ENCODE results near the gene GLA.

The GLA gene

DNA sequence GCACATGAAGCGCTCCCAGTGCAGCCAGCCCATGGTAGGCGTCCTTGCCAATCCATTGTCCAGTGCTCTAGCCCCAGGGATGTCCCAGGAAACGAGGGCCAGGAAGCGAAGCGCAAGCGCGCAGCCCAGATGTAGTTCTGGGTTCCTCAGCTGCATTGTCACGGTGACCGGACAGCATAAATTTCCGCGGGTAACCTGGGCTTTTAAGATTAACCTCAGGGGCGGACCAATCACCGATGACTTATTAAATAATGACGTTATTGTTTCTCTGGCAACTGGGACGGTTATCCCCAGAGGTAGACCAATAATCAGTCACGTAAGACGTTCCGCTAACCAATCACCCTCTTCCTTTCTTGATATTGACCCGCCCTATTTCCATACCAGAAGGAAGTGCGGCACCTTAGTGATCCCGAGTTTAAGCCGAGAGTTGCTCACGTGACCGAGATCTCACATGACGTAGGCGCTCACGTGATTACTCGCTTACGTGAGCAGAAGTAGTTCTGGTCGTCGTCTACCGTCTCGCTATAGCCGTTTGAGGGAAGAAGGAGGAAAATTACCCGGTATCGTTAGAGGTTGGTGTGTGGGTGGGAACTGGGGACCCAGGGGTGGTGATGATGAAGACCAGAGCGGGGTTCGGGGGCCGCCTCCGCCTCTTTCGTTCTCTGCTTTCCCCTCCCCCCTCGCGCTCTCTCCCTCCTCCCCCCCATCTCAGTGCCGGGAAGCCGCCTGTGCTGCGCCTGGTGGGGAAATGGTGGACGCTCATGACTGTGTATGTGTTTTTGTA lies at the start of gene GLA, which contains the start of gene HNRNPH2:
Gene GLA, minus strand, starts transcription at position 178 of the 784 bp plus-strand sequence. Its CDS starts 22 bp downstream, at position 156.
Gene HNRNPH2, plus strand, starts transcription at position 475 of the 784 bp plus-strand sequence. CDS start 3,767 bp downstream, outside the sequence.
- peak; percentile 97 for DNase-seq (ENCODE audit: low read depth)
- TF ChIP-seq, protein P1, sequence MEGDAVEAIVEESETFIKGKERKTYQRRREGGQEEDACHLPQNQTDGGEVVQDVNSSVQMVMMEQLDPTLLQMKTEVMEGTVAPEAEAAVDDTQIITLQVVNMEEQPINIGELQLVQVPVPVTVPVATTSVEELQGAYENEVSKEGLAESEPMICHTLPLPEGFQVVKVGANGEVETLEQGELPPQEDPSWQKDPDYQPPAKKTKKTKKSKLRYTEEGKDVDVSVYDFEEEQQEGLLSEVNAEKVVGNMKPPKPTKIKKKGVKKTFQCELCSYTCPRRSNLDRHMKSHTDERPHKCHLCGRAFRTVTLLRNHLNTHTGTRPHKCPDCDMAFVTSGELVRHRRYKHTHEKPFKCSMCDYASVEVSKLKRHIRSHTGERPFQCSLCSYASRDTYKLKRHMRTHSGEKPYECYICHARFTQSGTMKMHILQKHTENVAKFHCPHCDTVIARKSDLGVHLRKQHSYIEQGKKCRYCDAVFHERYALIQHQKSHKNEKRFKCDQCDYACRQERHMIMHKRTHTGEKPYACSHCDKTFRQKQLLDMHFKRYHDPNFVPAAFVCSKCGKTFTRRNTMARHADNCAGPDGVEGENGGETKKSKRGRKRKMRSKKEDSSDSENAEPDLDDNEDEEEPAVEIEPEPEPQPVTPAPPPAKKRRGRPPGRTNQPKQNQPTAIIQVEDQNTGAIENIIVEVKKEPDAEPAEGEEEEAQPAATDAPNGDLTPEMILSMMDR (IDR thresholded peaks at IDR 0.05; ENCODE audit: low read depth, low read length): no peak
- TF ChIP-seq MYC (IDR thresholded peaks at IDR 0.05; ENCODE audit: low read depth, low read length) (0 out of 2 replicates have a peak, but pooled peaks have one; percentile 10), POLR2A (IDR thresholded peaks at IDR 0.05; ENCODE audit: extremely low read depth, insufficient read length) (peak; percentile 58)
- TF ChIP-seq, protein P2, sequence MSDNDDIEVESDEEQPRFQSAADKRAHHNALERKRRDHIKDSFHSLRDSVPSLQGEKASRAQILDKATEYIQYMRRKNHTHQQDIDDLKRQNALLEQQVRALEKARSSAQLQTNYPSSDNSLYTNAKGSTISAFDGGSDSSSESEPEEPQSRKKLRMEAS (IDR thresholded peaks at IDR 0.05; ENCODE audit: low read depth, low read length): peak; percentile 97
- peak within 1 kb of the TSS; percentile 97 for H3K4me3 ChIP-seq (ENCODE audit: low read depth, low read length)

DNA sequence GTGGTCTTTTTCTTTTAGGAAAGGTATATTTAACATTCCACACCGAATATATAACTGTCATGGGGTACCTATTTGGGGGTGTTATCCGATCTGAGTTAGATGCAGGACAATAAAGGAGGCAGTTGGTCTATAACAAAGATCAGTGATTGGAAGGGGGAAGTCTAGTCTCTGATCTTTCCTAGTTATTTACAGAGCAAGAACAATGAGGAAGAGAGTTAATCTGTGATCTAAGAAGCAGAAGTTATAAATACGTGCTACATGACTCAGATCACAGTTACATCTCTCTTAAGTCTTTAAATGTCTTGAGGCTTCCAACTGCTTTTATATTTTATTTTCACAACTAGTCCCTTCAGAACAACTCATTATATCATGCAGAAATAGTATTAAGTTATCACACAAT lies 44.3 kb upstream of the GLA start:
- TF ChIP-seq, protein P2 (IDR thresholded peaks at IDR 0.05; ENCODE audit: low read depth, low read length): no peak
- no peak for TF ChIP-seq POLR2A (IDR thresholded peaks at IDR 0.05; ENCODE audit: extremely low read depth, insufficient read length)
- TF ChIP-seq, protein P1 (IDR thresholded peaks at IDR 0.05; ENCODE audit: low read depth, low read length): no peak
- no peak for TF ChIP-seq MYC (IDR thresholded peaks at IDR 0.05; ENCODE audit: low read depth, low read length)
- peak; percentile 22 for DNase-seq (ENCODE audit: low read depth)
- H3K4me3 ChIP-seq (ENCODE audit: low read depth, low read length): no peak overlapping the region

DNA sequence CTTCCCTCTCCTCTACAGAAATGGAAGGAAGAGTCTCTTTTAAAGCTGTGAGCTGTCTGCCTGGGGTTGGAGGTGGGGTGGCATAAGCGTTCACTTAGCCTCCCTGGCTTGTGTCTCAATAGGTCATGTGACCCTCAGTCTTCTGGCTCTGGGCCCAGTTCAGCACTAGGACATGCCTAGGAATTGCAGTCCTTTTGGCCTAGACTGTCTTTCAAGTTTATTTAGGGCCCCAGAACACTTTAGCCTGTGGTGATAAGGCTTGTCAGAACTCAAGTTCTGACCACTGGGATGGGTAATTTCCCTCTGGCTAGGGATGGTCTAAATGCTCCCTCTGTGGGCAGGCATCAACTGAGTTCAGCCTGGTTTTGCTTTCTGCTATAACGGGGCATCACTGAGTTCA lies 43.2 kb upstream of the GLA start:
- DNase-seq (ENCODE audit: low read depth): no peak
- no peak overlapping the region for H3K4me3 ChIP-seq (ENCODE audit: low read depth, low read length)
- no peak for TF ChIP-seq POLR2A (IDR thresholded peaks at IDR 0.05; ENCODE audit: extremely low read depth, insufficient read length)

DNA sequence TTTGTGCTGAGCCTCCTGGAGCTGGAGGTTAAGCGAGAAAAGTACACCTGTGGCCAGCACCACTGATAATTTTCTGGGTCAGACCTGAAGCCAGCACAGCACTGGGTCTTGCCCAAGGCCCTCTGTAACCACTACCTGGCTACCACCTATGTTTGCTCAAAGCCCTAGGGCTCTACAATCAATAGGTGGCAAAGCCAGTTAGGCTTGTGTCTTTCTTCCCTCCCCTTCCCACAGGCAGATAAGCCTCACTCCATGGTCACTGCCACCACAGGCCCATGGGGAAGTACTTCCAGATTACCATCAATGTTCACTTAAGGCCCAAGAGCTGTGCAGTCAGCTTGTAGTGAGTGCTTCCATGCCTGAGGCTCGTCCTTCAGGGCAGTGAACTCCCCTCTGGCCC lies 42.4 kb upstream of the GLA start:
- no peak overlapping the region for H3K4me3 ChIP-seq (ENCODE audit: low read depth, low read length)
- TF ChIP-seq, protein P2 (IDR thresholded peaks at IDR 0.05; ENCODE audit: low read depth, low read length): no peak
- TF ChIP-seq, protein P1 (IDR thresholded peaks at IDR 0.05; ENCODE audit: low read depth, low read length): no peak
- TF ChIP-seq POLR2A (IDR thresholded peaks at IDR 0.05; ENCODE audit: extremely low read depth, insufficient read length): no peak
- no peak for TF ChIP-seq MYC (IDR thresholded peaks at IDR 0.05; ENCODE audit: low read depth, low read length)
- no peak for DNase-seq (ENCODE audit: low read depth)

DNA sequence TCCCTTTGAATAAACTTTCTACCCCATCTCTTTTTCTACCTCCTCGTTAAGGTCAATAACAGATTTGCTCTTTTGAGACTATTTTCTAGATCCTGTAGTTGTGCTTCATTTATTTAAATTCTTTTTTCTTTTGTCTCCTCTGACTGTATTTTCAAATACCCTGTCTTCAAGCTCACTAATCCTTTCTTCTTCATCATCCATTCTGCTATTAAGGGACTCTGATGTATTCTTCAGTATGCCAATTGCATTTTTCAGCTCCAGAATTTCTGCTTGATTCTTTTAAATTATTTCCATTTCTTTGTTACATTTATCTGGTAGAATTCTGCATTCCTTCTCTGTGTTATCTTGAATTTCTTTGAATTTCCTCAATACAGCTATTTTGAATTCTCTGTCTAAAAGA lies 41.6 kb upstream of the GLA start:
- DNase-seq (ENCODE audit: low read depth): no peak
- TF ChIP-seq, protein P1 (IDR thresholded peaks at IDR 0.05; ENCODE audit: low read depth, low read length): no peak
- TF ChIP-seq, protein P2 (IDR thresholded peaks at IDR 0.05; ENCODE audit: low read depth, low read length): no peak
- TF ChIP-seq POLR2A (IDR thresholded peaks at IDR 0.05; ENCODE audit: extremely low read depth, insufficient read length) (no peak), MYC (IDR thresholded peaks at IDR 0.05; ENCODE audit: low read depth, low read length) (no peak)
- no peak overlapping the region for H3K4me3 ChIP-seq (ENCODE audit: low read depth, low read length)

DNA sequence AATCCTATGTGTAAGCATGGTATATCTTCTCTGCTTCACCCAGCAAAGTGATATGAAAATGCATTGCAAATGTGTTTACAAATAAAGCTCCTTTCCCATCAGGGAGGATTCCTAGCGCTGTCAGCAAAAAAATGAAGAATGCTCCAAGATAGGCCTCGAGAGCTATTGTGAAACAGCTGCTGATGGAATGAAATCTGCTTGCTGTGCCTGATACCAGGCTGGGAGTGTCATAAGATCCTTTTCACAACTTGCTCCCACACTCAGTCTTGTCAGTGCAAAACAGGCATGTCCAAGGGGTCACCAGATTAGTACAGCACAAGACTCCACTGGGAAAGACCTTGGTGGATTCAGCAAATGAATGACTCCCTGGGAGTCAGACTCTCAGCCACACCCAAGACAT lies 34.4 kb upstream of the GLA start:
- TF ChIP-seq MYC (IDR thresholded peaks at IDR 0.05; ENCODE audit: low read depth, low read length) (no peak), POLR2A (IDR thresholded peaks at IDR 0.05; ENCODE audit: extremely low read depth, insufficient read length) (no peak)
- TF ChIP-seq, protein P2 (IDR thresholded peaks at IDR 0.05; ENCODE audit: low read depth, low read length): no peak
- TF ChIP-seq, protein P1 (IDR thresholded peaks at IDR 0.05; ENCODE audit: low read depth, low read length): no peak
- H3K4me3 ChIP-seq (ENCODE audit: low read depth, low read length): no peak overlapping the region
- no peak for DNase-seq (ENCODE audit: low read depth)
